Measurements from ENCODE around the gene SH2D4B. TPM values are rescaled to one million over a fixed set of nuclear protein-coding genes. Genes with fewer than 3 reads are reported as not detected.

The SH2D4B gene
- total RNA-seq, 1 experiment from 2014 or later: 0.24 TPM

DNA sequence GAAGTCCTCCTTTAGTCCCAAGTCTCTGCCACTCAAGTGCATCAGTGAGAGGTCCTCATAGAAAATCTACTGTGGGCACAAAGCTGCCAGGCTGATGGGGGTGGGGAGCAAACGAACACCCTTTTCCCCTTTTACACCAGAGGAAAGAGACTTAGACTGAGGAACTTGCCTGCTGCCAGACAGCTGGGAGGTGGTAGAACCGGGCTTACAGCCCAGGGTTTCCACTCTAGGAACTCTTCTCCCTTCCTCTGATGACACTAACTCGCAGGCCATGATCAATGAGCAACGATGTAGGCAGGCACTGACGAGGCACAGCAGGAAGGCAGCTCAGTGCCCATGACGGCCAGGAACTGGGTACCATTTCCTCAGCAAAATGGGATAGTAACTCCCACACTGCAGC, 11.0 kb upstream of the SH2D4B start:
- Histone ChIP-seq H3K9me3 (ENCODE audit: insufficient read depth, low read depth) (no peaks in the 10 kb centered on the region), H3K4me1 (replicated peaks; ENCODE audit: insufficient read depth) (no peaks in the 10 kb centered on the region), H4K20me1 (ENCODE audit: insufficient read depth) (no peaks in the 10 kb centered on the region), H3K4me3 (no peak overlapping the region), H3K36me3 (ENCODE audit: low read depth) (0 out of 2 replicates have a peak, but pooled peaks cover 4% of the 10 kb centered on the region), H2AFZ (no peak overlapping the region), H3K79me2 (ENCODE audit: low read depth) (no peaks in the 10 kb centered on the region), H3K4me2 (no peak overlapping the region), H3K27ac (no peak overlapping the region), H3K27me3 (ENCODE audit: insufficient read depth, low read depth) (no peaks in the 10 kb centered on the region), H3F3A (ENCODE audit: insufficient read depth, low read depth) (peaks cover 34% of the 10 kb centered on the region), H3K9me2 (ENCODE audit: insufficient read depth) (no peaks in the 10 kb centered on the region)
- no TSS peak for BruUV-seq (replicated peaks)
- TF ChIP-seq, protein P1, sequence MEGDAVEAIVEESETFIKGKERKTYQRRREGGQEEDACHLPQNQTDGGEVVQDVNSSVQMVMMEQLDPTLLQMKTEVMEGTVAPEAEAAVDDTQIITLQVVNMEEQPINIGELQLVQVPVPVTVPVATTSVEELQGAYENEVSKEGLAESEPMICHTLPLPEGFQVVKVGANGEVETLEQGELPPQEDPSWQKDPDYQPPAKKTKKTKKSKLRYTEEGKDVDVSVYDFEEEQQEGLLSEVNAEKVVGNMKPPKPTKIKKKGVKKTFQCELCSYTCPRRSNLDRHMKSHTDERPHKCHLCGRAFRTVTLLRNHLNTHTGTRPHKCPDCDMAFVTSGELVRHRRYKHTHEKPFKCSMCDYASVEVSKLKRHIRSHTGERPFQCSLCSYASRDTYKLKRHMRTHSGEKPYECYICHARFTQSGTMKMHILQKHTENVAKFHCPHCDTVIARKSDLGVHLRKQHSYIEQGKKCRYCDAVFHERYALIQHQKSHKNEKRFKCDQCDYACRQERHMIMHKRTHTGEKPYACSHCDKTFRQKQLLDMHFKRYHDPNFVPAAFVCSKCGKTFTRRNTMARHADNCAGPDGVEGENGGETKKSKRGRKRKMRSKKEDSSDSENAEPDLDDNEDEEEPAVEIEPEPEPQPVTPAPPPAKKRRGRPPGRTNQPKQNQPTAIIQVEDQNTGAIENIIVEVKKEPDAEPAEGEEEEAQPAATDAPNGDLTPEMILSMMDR (conservative IDR thresholded peaks at IDR 0.05): no peak
- TF ChIP-seq EZH2 (IDR thresholded peaks at IDR 0.05; ENCODE audit: low read depth): no peak
- POLR2A ChIA-PET (ENCODE audit: unreplicated experiment): no interaction called here
- no peak for DNase-seq
- CTCF ChIA-PET: no interaction called here
- intact Hi-C loops (cut with micrococcal nuclease; ENCODE audit: unreplicated experiment): no loop called here

DNA sequence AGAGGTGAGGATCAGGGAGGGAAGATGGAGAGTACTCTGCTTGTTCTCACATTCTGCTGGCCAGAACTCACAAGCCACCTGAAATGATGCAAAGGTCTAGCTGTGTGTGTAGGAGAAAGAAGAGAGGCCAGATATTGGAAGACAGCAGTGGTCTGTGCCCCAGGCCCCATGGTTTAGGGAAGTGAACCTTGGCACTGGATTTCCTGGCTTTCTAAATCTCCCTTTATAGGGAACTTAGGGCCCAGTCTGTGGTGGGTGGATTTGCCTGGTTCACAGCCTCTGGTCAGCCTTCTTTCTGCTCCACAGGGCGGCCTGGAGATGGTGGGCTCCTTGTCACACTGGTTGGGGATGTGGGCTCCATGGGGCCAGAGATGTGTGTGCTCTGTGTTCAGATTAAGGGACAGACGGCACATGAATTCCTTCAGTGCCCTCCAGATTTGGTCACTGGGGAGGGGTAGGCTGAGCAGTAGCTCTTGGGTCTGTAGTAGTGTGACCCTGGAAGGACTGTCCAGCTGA, 9.5 kb upstream of the SH2D4B start:
- no peak overlapping the region for H3K27ac ChIP-seq
- H3K36me3 ChIP-seq (ENCODE audit: low read depth): no peaks in the 10 kb centered on the region
- CTCF ChIA-PET: no interaction called here
- H3K4me3 ChIP-seq: no peak overlapping the region
- no peaks in the 10 kb centered on the region for H3K9me2 ChIP-seq (ENCODE audit: insufficient read depth)
- no peak overlapping the region for H3K4me2 ChIP-seq
- H4K20me1 ChIP-seq (ENCODE audit: insufficient read depth): no peaks in the 10 kb centered on the region
- no peak for DNase-seq
- TF ChIP-seq, protein P1 (conservative IDR thresholded peaks at IDR 0.05): no peak
- no peak for TF ChIP-seq EZH2 (IDR thresholded peaks at IDR 0.05; ENCODE audit: low read depth)
- POLR2A ChIA-PET (ENCODE audit: unreplicated experiment): no interaction called here
- peaks cover 25% of the 10 kb centered on the region for H3F3A ChIP-seq (ENCODE audit: insufficient read depth, low read depth)
- no peak overlapping the region for H2AFZ ChIP-seq
- no peaks in the 10 kb centered on the region for H3K27me3 ChIP-seq (ENCODE audit: insufficient read depth, low read depth)
- H3K9me3 ChIP-seq (ENCODE audit: insufficient read depth, low read depth): no peaks in the 10 kb centered on the region
- intact Hi-C loops (cut with micrococcal nuclease; ENCODE audit: unreplicated experiment): no loop called here
- H3K4me1 ChIP-seq (replicated peaks; ENCODE audit: insufficient read depth): no peaks in the 10 kb centered on the region
- no TSS peak for BruUV-seq (replicated peaks)
- H3K79me2 ChIP-seq (ENCODE audit: low read depth): no peaks in the 10 kb centered on the region

DNA sequence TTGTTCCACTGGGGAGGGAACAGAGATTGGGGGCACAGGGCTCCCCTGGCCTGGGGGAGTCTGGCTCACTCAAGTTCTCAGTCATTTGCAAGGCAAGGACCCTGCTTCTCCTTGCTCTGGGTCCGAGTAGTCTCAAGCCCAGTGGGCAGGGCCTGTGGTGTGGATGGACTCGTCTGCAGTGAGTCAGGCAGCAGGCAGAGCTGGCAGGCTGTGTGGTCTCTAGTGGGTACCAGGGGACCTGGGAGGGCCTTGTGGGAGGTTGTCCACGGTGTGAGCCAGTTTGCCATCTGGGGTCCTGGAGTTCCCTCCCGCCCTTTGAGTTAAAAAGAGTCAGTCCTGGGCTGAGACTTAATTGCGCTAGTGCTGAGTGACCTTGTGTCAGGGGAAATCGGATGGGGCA, 8.8 kb upstream of the SH2D4B start:
- ChIA-PET POLR2A (ENCODE audit: unreplicated experiment) (no interaction called here), CTCF (no interaction called here)
- no peak for DNase-seq
- Histone ChIP-seq H3K27me3 (ENCODE audit: insufficient read depth, low read depth) (no peaks in the 10 kb centered on the region), H3K9me2 (ENCODE audit: insufficient read depth) (no peaks in the 10 kb centered on the region), H3K4me2 (no peak overlapping the region), H3K4me3 (no peak overlapping the region), H2AFZ (no peak overlapping the region), H3K27ac (no peak overlapping the region), H3K36me3 (ENCODE audit: low read depth) (no peaks in the 10 kb centered on the region), H3K9me3 (ENCODE audit: insufficient read depth, low read depth) (no peaks in the 10 kb centered on the region), H3K79me2 (ENCODE audit: low read depth) (no peaks in the 10 kb centered on the region), H3K4me1 (replicated peaks; ENCODE audit: insufficient read depth) (no peaks in the 10 kb centered on the region), H3F3A (ENCODE audit: insufficient read depth, low read depth) (peaks cover 19% of the 10 kb centered on the region; the same call in 1 of the 2 replicates), H4K20me1 (ENCODE audit: insufficient read depth) (no peaks in the 10 kb centered on the region)
- intact Hi-C loops (cut with micrococcal nuclease; ENCODE audit: unreplicated experiment): no loop called here
- TF ChIP-seq EZH2 (IDR thresholded peaks at IDR 0.05; ENCODE audit: low read depth): no peak
- TF ChIP-seq, protein P1 (conservative IDR thresholded peaks at IDR 0.05): no peak
- BruUV-seq (replicated peaks): no TSS peak

Measured in PC-9 (cell line).